Measurements from ENCODE around the gene GLCCI1. TPM values are rescaled to one million over a fixed set of nuclear protein-coding genes. Genes with fewer than 3 reads are reported as not detected.

Gene GLCCI1
- total and polyA plus RNA-seq, 10 donors, result 9.1 to 53.2 (median 42.6) TPM

DNA sequence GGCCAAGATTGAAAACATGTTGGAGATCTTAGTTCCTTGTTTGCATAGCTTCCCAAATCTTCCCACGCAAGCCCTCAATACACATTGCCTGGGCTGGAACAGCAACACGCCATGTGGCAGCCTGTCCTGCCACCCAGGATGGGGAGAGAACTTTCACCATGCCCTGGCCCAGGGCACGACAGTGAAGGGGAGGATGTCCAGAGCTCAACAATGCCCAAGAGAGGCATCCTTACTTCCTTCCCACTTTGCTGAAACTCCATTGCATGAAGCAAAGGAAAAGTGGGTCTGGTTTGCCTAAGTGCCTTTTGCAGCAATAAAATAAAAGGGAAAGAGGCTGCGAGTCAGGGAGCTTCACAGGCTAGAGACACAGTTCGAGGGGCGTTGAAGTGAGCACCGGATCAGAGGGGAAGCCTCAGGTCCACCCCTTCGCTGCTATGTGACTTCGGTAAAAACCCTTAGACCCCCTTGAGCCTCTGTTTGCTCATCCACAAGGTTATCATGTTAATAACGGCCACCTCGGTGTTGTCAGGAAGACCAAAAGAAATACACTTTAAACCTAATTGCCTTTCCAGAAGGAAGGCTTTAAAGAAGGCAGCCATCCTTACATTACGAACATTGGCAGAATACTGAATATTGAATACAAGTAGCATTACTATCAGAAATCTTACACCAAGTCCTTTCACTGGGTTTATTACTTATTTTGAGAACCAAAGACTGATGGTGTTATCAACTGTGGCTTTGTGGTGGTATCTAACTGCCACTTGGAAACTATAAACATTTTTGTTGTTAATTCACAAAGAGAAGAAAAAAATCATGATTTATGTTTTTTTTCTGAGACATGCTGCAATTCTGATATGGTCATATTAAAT lies 160.1 kb downstream of the GLCCI1 start:
- intact Hi-C loops (cut with DNase I; ENCODE audit: low total_unique reads), result no loop called here
- Histone ChIP-seq H3K4me3 (no peak overlapping the region), H3K27me3 (replicated peaks in 1 of 7) (no peaks in the 10 kb centered on the region), H3K4me1 (peaks cover 6 to 93% (median 62%) of the 10 kb centered on the region in 6 donors), H3K27ac (peak overlapping the region in 6 of 8 donors; percentile 25 to 82 (median 56)), H3K36me3 (no peaks in the 10 kb centered on the region), H3K9me3 (no peaks in the 10 kb centered on the region)
- no peak for TF ChIP-seq POLR2AphosphoS5 (IDR thresholded peaks at IDR 0.05)
- no peak for TF ChIP-seq POLR2A (IDR thresholded peaks at IDR 0.05)
- TF ChIP-seq, protein P1, sequence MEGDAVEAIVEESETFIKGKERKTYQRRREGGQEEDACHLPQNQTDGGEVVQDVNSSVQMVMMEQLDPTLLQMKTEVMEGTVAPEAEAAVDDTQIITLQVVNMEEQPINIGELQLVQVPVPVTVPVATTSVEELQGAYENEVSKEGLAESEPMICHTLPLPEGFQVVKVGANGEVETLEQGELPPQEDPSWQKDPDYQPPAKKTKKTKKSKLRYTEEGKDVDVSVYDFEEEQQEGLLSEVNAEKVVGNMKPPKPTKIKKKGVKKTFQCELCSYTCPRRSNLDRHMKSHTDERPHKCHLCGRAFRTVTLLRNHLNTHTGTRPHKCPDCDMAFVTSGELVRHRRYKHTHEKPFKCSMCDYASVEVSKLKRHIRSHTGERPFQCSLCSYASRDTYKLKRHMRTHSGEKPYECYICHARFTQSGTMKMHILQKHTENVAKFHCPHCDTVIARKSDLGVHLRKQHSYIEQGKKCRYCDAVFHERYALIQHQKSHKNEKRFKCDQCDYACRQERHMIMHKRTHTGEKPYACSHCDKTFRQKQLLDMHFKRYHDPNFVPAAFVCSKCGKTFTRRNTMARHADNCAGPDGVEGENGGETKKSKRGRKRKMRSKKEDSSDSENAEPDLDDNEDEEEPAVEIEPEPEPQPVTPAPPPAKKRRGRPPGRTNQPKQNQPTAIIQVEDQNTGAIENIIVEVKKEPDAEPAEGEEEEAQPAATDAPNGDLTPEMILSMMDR (IDR thresholded peaks at IDR 0.05 in 8 of 11, conservative IDR thresholded peaks at IDR 0.05 in 3 of 11), result no peak
- 64 to 75% (median 72%) methylated on average over 12 of the region's 12 CpGs for WGBS, 5 donors
- no peak for DNase-seq

DNA sequence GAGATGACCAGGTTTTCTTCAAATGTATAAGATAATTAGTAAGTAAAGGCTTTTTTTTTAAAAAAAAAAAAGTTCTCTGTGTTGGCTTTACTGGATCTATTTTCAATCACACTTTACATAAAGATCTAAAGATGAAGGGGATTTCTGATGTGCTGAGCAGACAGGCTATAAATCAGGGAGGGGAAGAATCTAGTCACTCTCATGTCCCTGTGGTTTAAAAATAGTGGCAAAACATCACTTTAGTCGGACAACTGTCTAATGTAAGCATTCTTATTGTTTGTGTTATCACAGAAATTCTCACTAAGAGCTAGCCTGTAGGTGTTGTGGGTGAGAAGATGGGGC lies 160.7 kb downstream of the GLCCI1 start:
- Histone ChIP-seq H3K27ac (peak overlapping the region in 4 of 8 donors; percentile 34 to 82 (median 56)), H3K27me3 (replicated peaks in 1 of 7) (no peaks in the 10 kb centered on the region), H3K36me3 (no peaks in the 10 kb centered on the region), H3K4me1 (peaks cover 6 to 96% (median 66%) of the 10 kb centered on the region in 6 donors), H3K9me3 (no peaks in the 10 kb centered on the region), H3K4me3 (no peak overlapping the region)
- 43 to 59% (median 51%) methylated on average over 1 of the region's 1 CpG for WGBS, 5 donors
- intact Hi-C loops (cut with DNase I; ENCODE audit: low total_unique reads), result no loop called here
- TF ChIP-seq POLR2AphosphoS5 (IDR thresholded peaks at IDR 0.05) (no peak), POLR2A (IDR thresholded peaks at IDR 0.05) (no peak)
- TF ChIP-seq, protein P1 (IDR thresholded peaks at IDR 0.05 in 8 of 11, conservative IDR thresholded peaks at IDR 0.05 in 3 of 11), result no peak
- DNase-seq, result no peak

DNA sequence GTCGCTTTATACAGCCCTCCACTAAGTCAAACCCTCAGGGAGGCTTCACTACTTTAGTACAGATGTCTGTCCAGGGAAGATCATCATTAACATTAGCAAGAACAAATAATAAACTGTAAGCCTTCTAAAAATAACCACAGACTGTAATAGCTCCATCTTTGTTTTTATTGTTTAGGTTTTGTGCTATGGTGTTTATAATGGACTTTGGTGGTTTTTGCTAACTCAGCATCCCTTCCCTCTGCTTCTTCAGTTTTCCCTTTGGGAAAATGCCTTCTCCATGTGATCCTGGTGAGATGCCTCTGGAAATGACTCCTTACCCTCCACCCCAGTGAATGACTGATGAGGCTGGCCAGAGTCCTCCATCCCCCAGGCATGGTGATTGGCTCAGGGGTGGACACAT lies 162.1 kb downstream of the GLCCI1 start:
- peak overlapping the region in 7 of 8 donors; percentile 29 to 86 (median 67) for H3K27ac ChIP-seq
- DNase-seq, result no peak
- intact Hi-C loops (cut with DNase I; ENCODE audit: low total_unique reads), result no loop called here
- no peaks in the 10 kb centered on the region for H3K27me3 ChIP-seq (replicated peaks in 1 of 7)
- no peaks in the 10 kb centered on the region for H3K9me3 ChIP-seq
- no peaks in the 10 kb centered on the region for H3K36me3 ChIP-seq
- peaks cover 0 to 89% (median 53%) of the 10 kb centered on the region in 6 donors for H3K4me1 ChIP-seq
- H3K4me3 ChIP-seq, result no peak overlapping the region
- TF ChIP-seq POLR2AphosphoS5 (IDR thresholded peaks at IDR 0.05) (no peak), POLR2A (IDR thresholded peaks at IDR 0.05) (no peak)
- TF ChIP-seq, protein P1 (IDR thresholded peaks at IDR 0.05 in 8 of 11, conservative IDR thresholded peaks at IDR 0.05 in 3 of 11), result no peak
- WGBS, 5 donors, result 82 to 100% (median 92%) methylated on average over 1 of the region's 1 CpG

All from spleen (tissue), 11 donors.